ENCODE measurements around the gene AUTS2.

The AUTS2 gene

DNA sequence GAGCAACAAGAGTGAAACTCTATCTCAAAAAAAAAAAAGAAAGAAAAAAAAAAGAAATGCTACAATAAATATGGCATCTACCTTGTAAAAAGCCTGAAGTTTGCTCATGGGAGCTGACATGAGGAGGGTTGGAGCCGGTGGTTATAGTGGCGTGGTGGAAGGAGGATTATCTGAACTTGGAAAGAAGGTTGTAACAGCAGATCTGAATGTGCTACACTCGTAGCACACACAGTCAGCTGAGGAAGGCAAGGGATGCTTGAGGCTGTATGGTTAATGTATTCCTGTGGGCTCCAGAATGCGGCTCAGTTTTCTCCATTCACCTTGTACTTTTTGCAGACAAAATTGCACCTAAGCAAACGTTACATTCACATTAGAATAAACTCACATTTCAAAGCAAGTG, 1143.4 kb downstream of the AUTS2 start:
- Histone ChIP-seq H3K9me3 (ENCODE audit: insufficient read depth, low read depth, low read length) (no peaks in the 10 kb centered on the region), H2AFZ (ENCODE audit: low read length) (no peak overlapping the region), H3K9me2 (replicated peaks; ENCODE audit: low read depth, low read length) (no peaks in the 10 kb centered on the region), H3K4me2 (ENCODE audit: low read depth, low read length, poor library complexity, severe bottlenecking) (no peak overlapping the region), H3K36me3 (ENCODE audit: insufficient read depth, low read length) (no peaks in the 10 kb centered on the region), H3K27me3 (ENCODE audit: insufficient read depth, low read length, poor library complexity, severe bottlenecking) (no peaks in the 10 kb centered on the region), H4K20me1 (ENCODE audit: insufficient read depth, low read length, poor library complexity, severe bottlenecking) (peaks cover 19% of the 10 kb centered on the region), H3K4me3 (ENCODE audit: low read length, poor library complexity, severe bottlenecking) (no peak overlapping the region), H3K79me2 (ENCODE audit: insufficient read depth, low read length) (peaks cover 85% of the 10 kb centered on the region), H3K4me1 (ENCODE audit: insufficient read depth, low read length, poor library complexity, severe bottlenecking) (peaks cover 14% of the 10 kb centered on the region), H3F3A (ENCODE audit: low read depth) (no peaks in the 10 kb centered on the region), H3K9ac (ENCODE audit: low read depth, low read length, poor library complexity, severe bottlenecking) (no peak overlapping the region)
- TF ChIP-seq, protein P1, sequence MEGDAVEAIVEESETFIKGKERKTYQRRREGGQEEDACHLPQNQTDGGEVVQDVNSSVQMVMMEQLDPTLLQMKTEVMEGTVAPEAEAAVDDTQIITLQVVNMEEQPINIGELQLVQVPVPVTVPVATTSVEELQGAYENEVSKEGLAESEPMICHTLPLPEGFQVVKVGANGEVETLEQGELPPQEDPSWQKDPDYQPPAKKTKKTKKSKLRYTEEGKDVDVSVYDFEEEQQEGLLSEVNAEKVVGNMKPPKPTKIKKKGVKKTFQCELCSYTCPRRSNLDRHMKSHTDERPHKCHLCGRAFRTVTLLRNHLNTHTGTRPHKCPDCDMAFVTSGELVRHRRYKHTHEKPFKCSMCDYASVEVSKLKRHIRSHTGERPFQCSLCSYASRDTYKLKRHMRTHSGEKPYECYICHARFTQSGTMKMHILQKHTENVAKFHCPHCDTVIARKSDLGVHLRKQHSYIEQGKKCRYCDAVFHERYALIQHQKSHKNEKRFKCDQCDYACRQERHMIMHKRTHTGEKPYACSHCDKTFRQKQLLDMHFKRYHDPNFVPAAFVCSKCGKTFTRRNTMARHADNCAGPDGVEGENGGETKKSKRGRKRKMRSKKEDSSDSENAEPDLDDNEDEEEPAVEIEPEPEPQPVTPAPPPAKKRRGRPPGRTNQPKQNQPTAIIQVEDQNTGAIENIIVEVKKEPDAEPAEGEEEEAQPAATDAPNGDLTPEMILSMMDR (conservative IDR thresholded peaks at IDR 0.05; ENCODE audit: low read length) = no peak
- TF ChIP-seq EZH2phosphoT487 (IDR thresholded peaks at IDR 0.05; ENCODE audit: borderline replicate concordance) = no peak

DNA sequence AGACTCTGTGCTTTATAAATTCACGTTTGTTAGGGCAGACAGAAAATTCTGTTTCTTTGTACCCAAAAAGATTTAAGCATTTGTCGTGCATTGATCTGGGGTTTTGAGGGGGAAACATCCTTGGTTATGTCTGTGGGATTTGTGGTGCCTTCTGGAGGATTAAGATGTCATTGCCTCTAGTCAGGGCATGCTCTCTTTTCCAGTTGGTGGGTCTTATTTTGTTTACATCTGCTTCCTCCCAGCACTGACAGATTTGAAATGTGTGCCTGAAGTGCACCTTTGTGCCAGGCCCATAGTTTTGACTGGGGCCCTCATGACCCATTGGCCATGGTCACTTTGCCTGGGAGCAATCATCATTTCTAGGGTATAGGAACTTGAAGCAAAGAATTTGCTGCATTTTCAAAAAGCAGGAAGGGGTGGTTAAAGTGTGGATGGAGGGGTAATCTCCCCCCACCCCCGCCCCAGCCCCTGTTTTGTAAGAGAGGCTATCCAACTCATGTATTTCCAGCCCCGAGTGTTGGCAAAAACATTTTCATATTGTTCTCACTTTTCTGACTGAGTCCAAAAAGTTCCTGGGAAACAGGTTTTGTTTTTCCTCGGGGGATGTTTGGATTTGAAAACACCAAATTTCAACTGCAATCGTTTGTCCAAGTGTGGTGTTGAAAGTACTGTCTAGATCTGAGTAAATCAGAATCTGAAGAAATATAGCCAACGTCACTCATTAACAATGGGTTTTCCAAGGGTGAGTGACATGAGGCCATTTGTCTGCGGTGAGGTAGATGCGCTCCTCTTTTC, 1145.5 kb downstream of the AUTS2 start:
- TF ChIP-seq EZH2phosphoT487 (IDR thresholded peaks at IDR 0.05; ENCODE audit: borderline replicate concordance) = no peak
- TF ChIP-seq, protein P1 (conservative IDR thresholded peaks at IDR 0.05; ENCODE audit: low read length) = no peak
- H3K4me3 ChIP-seq (ENCODE audit: low read length, poor library complexity, severe bottlenecking) = no peak overlapping the region
- H3K9me3 ChIP-seq (ENCODE audit: insufficient read depth, low read depth, low read length) = no peaks in the 10 kb centered on the region
- no peaks in the 10 kb centered on the region for H3K4me1 ChIP-seq (ENCODE audit: insufficient read depth, low read length, poor library complexity, severe bottlenecking)
- no peak overlapping the region for H3K4me2 ChIP-seq (ENCODE audit: low read depth, low read length, poor library complexity, severe bottlenecking)
- peaks cover 82% of the 10 kb centered on the region for H3K79me2 ChIP-seq (ENCODE audit: insufficient read depth, low read length)
- H3K9me2 ChIP-seq (replicated peaks; ENCODE audit: low read depth, low read length) = no peaks in the 10 kb centered on the region
- no peak overlapping the region for H2AFZ ChIP-seq (ENCODE audit: low read length)
- no peak overlapping the region for H3K9ac ChIP-seq (ENCODE audit: low read depth, low read length, poor library complexity, severe bottlenecking)
- no peaks in the 10 kb centered on the region for H3F3A ChIP-seq (ENCODE audit: low read depth)
- no peaks in the 10 kb centered on the region for H3K27me3 ChIP-seq (ENCODE audit: insufficient read depth, low read length, poor library complexity, severe bottlenecking)
- peaks cover 8% of the 10 kb centered on the region for H4K20me1 ChIP-seq (ENCODE audit: insufficient read depth, low read length, poor library complexity, severe bottlenecking)
- no peaks in the 10 kb centered on the region for H3K36me3 ChIP-seq (ENCODE audit: insufficient read depth, low read length)

DNA sequence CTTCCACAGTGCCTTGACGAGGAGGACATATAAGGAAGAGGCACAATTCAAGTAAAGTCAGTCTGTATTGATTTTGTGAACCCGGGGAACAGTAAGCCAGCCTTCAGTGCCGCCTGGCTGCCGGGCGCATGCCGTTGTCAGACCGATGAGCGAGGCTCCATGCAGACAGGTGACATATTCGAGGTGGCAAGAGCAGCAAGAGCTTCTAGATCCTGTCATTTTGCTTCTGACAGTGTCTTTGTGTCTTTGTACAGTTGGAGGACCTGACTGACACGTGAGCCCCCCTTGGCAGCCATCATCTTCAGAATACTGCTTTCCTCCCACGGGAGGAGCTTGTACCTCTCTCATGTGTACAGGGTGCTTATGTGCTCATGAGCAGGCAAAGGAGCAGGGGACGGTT, 1146.2 kb downstream of the AUTS2 start:
- Histone ChIP-seq H3K4me2 (ENCODE audit: low read depth, low read length, poor library complexity, severe bottlenecking) (no peak overlapping the region), H3K9me2 (replicated peaks; ENCODE audit: low read depth, low read length) (no peaks in the 10 kb centered on the region), H3K4me1 (ENCODE audit: insufficient read depth, low read length, poor library complexity, severe bottlenecking) (no peaks in the 10 kb centered on the region), H3K9ac (ENCODE audit: low read depth, low read length, poor library complexity, severe bottlenecking) (no peak overlapping the region), H3K27me3 (ENCODE audit: insufficient read depth, low read length, poor library complexity, severe bottlenecking) (no peaks in the 10 kb centered on the region), H2AFZ (ENCODE audit: low read length) (no peak overlapping the region), H3K36me3 (ENCODE audit: insufficient read depth, low read length) (no peaks in the 10 kb centered on the region), H3F3A (ENCODE audit: low read depth) (no peaks in the 10 kb centered on the region), H4K20me1 (ENCODE audit: insufficient read depth, low read length, poor library complexity, severe bottlenecking) (peaks cover 14% of the 10 kb centered on the region), H3K9me3 (ENCODE audit: insufficient read depth, low read depth, low read length) (no peaks in the 10 kb centered on the region), H3K4me3 (ENCODE audit: low read length, poor library complexity, severe bottlenecking) (no peak overlapping the region), H3K79me2 (ENCODE audit: insufficient read depth, low read length) (peaks cover 82% of the 10 kb centered on the region)
- TF ChIP-seq, protein P1 (conservative IDR thresholded peaks at IDR 0.05; ENCODE audit: low read length) = no peak
- no peak for TF ChIP-seq EZH2phosphoT487 (IDR thresholded peaks at IDR 0.05; ENCODE audit: borderline replicate concordance)
